ENCODE data around the gene CLDN19. TPM values are rescaled to one million over a fixed set of nuclear protein-coding genes. Genes with fewer than 3 reads are reported as not detected.
A peak's percentile ranks its signal among the peaks of the same experiment; 100 is the strongest.

Gene CLDN19
- total RNA-seq, 1 donor from 2014 or later: 7.8 TPM

GRCh38 chr1:42748021-42748420, 8.0 kb upstream of the CLDN19 start:
- Mint-ChIP-seq H3K4me3 (ENCODE audit: low read depth) (no peak overlapping the region), H3K27me3 (no peaks in the 10 kb centered on the region), H3K4me1 (ENCODE audit: low read depth) (no peaks in the 10 kb centered on the region), H3K9me3 (ENCODE audit: low read depth) (peaks cover 16% of the 10 kb centered on the region), H3K36me3 (ENCODE audit: insufficient read depth) (peaks cover 31% of the 10 kb centered on the region), H3K27ac (no peak overlapping the region)
- DNase-seq (ENCODE audit: low spot score, unreplicated experiment): no peak
- TF ChIP-seq CTCF (IDR thresholded peaks at IDR 0.05; ENCODE audit: unreplicated experiment): no peak

DNA sequence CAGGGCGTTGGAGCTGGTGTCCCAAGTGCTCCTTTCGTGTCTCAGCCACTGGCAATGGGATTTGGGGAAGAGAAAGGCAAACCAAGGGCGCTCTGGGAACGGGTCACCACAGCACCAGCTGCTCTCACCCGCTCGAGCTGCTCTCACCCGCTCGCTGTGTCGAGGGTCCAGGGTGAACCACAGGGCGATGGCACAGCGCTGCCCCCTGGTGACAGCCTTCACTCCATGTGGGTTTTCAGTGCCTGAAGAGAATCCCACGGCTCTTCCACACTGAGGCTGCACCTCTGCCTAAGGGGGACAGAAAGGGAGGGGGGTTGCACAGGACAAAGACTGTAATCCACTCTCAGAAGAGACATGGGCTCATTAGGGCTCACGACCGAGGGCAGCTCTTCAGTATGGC, 7.1 kb upstream of the CLDN19 start:
- no peaks in the 10 kb centered on the region for H3K27me3 Mint-ChIP-seq
- no peaks in the 10 kb centered on the region for H3K4me1 Mint-ChIP-seq (ENCODE audit: low read depth)
- H3K4me3 Mint-ChIP-seq (ENCODE audit: low read depth): no peak overlapping the region
- TF ChIP-seq CTCF (IDR thresholded peaks at IDR 0.05; ENCODE audit: unreplicated experiment): peak; percentile 75
- peaks cover 22% of the 10 kb centered on the region for H3K36me3 Mint-ChIP-seq (ENCODE audit: insufficient read depth)
- H3K27ac Mint-ChIP-seq: no peak overlapping the region
- H3K9me3 Mint-ChIP-seq (ENCODE audit: low read depth): peaks cover 12% of the 10 kb centered on the region
- DNase-seq (ENCODE audit: low spot score, unreplicated experiment): peak; percentile 63

- H3K27ac Mint-ChIP-seq: no peak overlapping the region
- no peak for TF ChIP-seq CTCF (IDR thresholded peaks at IDR 0.05; ENCODE audit: unreplicated experiment)
- H3K27me3 Mint-ChIP-seq: no peaks in the 10 kb centered on the region
- no peaks in the 10 kb centered on the region for H3K4me1 Mint-ChIP-seq (ENCODE audit: low read depth)
- H3K36me3 Mint-ChIP-seq (ENCODE audit: insufficient read depth): peaks cover 17% of the 10 kb centered on the region
- H3K9me3 Mint-ChIP-seq (ENCODE audit: low read depth): peaks cover 6% of the 10 kb centered on the region
- no peak overlapping the region for H3K4me3 Mint-ChIP-seq (ENCODE audit: low read depth)
- no peak for DNase-seq (ENCODE audit: low spot score, unreplicated experiment)
These were observed 6.5 kb upstream of the CLDN19 start for GRCh38 chr1:42746436-42747105.

DNA sequence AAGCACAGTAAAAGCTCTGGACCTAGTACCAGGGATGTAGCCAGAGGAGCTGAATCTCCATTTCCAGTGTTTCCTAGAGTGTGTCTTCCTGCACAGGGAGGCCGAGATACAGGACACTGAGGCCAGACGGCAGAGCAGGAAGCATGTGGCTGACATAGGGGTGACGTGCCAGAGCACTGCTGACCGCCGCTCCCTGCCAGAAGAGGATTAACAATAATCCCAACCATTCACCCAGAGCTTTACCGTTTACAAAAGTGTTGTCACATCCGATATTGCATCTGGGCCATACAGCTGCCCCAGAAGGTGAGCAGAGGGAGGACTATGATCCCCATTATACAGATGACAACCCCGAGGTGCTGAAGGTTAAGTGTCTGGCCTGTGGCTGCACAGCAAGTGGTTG, 5.8 kb upstream of the CLDN19 start:
- no peak overlapping the region for H3K4me3 Mint-ChIP-seq (ENCODE audit: low read depth)
- H3K4me1 Mint-ChIP-seq (ENCODE audit: low read depth): peaks cover 1% of the 10 kb centered on the region
- H3K27ac Mint-ChIP-seq: no peak overlapping the region
- H3K9me3 Mint-ChIP-seq (ENCODE audit: low read depth): peaks cover 5% of the 10 kb centered on the region
- DNase-seq (ENCODE audit: low spot score, unreplicated experiment): no peak
- no peaks in the 10 kb centered on the region for H3K27me3 Mint-ChIP-seq
- TF ChIP-seq CTCF (IDR thresholded peaks at IDR 0.05; ENCODE audit: unreplicated experiment): no peak
- H3K36me3 Mint-ChIP-seq (ENCODE audit: insufficient read depth): peaks cover 16% of the 10 kb centered on the region

DNA sequence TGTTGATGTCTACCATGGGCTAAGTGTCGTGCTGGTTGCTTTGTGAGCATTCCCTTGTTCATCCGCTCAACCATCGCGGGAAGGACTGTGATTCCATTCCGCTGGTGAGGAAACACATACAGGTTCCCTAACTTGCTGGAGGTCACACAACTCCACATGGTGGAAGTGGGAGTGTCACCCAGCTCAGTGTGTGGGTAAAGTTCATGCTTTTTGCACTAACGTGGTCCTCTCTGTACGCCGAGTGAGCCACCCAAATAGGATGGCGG, 4.0 kb upstream of the CLDN19 start:
- H3K27me3 Mint-ChIP-seq: no peaks in the 10 kb centered on the region
- peaks cover 6% of the 10 kb centered on the region for H3K36me3 Mint-ChIP-seq (ENCODE audit: insufficient read depth)
- TF ChIP-seq CTCF (IDR thresholded peaks at IDR 0.05; ENCODE audit: unreplicated experiment): no peak
- no peak for DNase-seq (ENCODE audit: low spot score, unreplicated experiment)
- peaks cover 13% of the 10 kb centered on the region for H3K4me1 Mint-ChIP-seq (ENCODE audit: low read depth)
- H3K27ac Mint-ChIP-seq: no peak overlapping the region
- no peaks in the 10 kb centered on the region for H3K9me3 Mint-ChIP-seq (ENCODE audit: low read depth)
- H3K4me3 Mint-ChIP-seq (ENCODE audit: low read depth): no peak overlapping the region
